GM21423 (cell line): ENCODE data around the gene RASSF7.
"Not testable (repeated sequence)": the region's sequence is repeated elsewhere in the genome, so short reads cannot be mapped to it uniquely, and the experiment has no call there.

Source experiments
- ATAC-seq: cut with Tn5 transposase; IDR thresholded peaks from one replicate; pipeline ENCODE4 v1.9.1; 2021; ENCODE audit warnings: mild to moderate bottlenecking, moderate library complexity; ENCODE audit not compliant: unreplicated experiment

Gene RASSF7, protein sequence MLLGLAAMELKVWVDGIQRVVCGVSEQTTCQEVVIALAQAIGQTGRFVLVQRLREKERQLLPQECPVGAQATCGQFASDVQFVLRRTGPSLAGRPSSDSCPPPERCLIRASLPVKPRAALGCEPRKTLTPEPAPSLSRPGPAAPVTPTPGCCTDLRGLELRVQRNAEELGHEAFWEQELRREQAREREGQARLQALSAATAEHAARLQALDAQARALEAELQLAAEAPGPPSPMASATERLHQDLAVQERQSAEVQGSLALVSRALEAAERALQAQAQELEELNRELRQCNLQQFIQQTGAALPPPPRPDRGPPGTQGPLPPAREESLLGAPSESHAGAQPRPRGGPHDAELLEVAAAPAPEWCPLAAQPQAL

DNA sequence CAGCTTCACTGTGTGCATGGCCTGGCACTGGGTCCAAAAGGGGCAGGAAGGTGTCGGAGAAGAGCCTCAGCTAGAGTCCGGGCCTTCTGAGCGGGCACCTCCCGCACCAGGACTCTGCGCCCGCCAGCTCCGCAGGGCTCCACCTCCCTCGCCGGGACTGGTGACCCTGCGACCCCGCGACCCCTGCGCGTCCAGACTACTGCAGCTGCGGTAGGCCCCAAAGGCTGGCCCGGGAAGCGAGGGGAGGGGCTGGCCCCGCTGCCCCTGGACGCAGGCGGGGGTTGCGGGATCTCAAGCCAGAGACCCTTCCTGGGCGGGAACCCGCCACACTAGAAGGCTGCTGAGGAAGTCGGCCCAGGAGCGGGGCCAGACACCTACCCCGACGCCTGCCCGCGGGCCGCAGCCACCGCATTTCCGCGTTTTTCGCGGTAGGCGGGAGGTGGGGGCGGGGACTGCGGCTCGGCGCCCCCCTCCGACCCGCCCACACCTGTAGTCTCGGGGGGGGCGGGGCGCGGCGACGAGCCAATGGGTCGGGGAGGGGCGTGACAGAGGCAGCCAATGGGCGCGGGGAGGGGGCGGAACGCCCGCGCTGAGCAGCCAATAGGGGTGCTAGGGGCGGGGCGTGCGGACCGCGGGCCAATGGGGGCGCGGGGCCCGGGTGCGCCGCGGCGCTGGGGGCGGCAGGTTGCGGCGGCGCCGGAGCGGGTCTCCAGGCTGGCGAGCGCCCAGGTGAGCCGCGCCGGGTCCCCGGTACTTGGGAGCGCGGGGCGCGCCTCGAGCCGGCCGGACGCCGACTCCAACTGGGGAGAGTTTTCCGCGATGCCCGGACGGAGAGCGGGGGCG lies at the start of gene RASSF7, which contains the start of gene LMNTD2:
Gene RASSF7 (plus strand): TSS at position 666 of the 843 bp plus-strand sequence. CDS start 799 bp downstream, outside the sequence.
Gene LMNTD2 (minus strand): TSS at position 434 of the 843 bp plus-strand sequence. CDS start 22 bp downstream, at position 412.
- ATAC-seq, result peak; percentile 78

DNA sequence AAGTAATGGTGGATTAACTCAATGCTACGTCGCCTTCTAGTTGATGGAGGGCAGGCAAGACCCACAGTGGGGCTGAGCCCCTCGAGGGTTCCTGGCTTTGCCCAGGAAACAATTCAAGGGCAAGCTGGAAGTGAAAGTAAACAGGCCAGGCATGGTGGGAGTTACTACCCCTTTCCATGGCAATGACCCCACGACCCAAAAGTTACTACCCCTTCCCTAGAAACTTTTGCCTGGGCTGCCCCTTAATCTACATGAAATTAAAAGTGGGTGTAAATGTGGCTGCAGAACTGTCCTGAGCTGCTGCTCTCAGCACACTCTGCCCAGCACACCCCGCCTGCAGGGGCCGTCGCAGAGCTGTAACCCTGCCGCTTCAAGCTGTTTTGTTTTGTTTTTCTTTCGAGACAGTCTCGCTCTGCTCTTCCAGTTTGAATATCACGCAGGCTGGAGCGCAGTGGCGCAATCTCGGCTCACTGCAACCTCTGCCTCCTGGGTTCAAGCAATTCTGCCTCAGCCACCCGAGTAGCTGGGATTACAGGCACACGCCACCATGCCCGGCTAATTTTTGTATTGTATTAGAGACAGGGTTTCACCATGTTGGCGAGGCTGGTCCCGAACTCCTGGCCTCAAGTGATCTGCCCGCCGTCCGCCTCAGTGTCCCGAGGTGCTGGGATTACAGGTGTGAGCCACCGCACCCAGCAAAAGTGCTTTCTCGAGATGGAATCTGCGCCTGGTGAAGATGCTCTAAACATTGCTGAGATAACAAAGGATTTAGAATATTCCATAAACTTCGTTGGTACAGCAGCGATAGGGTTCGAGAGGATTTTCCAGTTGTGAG lies 47.8 kb upstream of the RASSF7 start:
- no peak for ATAC-seq

DNA sequence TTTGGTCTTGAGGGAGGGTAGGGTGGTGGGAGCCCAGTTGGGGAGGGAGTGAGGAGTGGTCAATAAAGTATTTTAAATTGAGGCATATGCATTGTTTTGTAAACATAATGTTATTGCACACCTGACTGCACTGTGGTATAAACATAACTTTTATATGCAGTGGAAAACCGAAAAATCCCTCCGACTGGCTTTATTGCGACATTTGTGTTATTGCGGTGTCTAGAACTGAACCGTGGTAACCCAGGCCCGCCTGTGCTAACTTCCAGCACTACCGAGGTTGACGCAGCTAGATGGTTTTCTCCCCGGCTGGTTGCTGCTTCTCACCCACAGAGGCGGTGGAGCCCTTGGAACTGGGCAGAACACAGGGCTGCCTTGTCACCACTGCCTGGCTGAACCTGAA lies 46.2 kb upstream of the RASSF7 start:
- no peak for ATAC-seq

DNA sequence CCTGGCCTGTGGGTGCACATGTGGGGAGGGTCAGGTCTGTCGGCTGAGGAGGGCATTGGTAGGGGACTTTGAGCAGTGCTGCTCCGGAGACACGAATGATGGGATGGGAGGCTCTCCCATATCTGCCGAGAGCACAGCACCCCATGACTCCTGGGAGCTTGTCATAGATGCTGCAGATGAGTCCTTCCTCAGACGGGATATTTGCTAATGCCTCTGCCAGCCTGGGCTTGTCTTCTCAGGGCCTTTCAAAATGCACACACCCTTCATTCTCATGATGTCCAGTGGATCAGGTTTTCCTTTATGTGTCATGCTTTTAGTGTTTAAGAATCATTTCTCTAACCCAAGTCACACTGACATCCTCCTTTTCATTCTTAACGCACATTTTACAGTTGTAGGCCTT lies 45.6 kb upstream of the RASSF7 start:
- ATAC-seq, result no peak

DNA sequence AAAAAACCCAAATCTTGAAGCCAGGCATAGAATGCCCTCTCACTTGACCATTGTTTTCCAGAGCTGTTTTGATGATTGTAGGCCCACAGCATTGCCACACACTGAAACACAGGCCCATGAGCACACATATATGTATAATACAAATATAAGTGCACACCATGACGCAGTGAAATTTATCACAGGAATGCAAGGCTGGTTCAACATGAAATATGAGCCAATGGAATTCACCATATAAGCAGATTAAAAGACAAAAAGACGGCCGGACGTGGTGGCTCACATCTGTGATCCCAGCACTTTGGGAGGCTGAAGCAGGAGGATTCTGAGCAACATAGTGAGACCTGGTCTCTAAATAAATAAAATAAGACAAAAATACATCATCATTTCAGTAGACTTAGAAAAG lies 44.4 kb upstream of the RASSF7 start:
- ATAC-seq, result no peak

DNA sequence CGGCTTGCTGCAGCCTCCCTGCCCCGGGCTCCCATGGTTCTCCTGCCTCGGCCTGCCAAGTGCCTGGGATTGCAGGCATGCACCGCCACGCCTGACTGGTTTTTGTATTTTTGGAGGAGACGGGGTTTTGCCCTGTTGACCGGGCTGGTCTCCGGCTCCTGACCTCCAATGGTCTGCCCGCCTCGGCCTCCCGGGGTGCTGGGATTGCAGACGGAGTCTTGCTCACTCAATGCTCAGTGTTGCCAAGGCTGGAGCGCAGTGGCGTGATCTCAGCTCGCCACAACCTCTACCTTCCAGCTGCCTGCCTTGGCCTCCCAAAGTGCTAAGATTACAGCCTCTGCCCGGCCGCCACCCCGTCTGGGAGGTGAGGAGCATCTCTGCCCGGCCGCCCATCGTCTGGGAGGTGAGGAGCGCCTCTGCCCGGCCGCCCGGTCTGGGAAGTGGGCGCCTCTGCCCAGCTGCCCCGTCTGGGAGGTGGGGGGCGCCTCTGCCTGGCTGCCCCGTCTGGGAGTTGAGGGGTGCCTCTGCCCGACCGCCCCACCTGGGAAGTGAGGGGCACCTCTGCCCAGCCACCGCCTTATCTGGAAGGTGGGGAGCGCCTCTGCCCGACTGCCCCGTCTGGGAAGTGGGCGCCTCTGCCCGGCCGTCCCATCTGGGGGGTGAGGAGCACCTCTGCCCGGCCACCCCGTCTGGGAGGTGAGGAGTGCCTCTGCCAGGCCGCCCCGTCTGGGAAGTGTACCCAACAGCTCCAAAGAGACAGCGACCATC lies 43.7 kb upstream of the RASSF7 start:
- not testable (repeated sequence) for ATAC-seq

DNA sequence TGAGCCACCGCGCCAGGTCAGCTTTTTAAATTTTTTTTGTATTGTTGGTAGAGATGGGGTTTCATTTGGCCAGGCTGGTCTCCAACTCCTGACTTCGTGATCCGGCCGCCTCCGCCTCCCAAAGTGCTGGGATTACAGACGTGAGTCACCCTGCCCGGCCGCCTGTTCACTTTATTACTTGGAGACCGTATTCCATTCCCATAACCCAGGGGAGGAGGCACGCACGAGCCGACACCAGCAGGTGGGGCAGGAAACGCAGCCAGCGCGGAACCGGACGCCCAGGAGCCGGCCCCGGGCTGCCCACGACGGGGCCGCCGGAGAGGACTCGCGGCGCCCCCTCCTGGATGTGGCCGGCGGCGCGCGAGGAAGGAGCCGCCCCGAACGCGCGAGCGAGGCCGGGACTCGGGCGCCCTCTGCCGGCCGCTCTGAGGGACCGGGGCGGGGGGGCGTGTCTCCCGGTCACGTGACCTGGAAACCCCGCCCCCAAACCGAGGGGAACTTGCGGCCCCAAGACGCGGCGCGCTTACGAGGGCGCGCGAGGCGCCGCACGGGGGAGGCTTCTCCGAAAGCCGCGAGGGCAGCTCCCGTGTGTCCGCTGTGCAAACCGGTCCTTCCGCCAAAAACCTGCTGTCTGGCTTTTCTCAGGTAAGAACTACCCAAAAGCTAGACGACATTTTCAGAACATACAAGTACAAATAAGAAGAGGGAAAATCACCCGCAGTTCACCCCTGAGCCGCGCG lies 42.1 kb upstream of the RASSF7 start:
- peak; percentile 95 for ATAC-seq

DNA sequence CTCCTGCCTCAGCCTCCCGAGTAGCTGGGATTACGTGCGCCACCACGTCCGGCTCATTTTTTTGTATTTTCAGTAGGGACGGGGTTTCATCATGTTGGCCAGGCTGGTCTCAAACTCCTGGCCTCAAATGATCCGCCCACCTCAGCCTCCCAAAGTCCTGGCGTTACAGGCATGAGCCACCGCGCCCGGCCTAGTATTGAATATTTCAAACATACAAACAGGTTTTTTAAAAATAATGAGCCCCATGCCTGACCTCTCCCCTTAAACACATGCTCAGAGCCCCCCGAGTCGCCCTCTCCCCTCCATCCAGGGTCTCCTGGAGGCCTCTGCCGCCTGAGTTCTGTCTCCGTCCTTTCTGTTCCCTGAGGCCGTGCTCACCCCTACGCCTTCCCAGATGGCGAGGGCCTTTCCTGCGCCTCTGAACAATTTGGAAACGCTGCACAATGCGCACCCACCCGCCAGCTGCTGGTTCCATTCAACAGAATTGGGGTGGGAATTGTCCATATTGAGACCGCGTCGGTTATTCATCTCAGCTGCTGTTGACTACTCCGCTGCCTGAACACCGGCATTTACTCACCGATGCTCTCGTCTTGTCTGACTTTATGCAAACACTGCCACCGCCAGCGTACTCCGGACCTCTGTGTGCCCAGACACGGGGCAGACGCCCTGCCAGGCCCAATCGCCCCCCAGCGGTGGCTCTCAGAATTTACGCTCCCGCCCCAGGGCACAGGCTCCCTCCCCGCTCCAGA lies 40.2 kb upstream of the RASSF7 start:
- ATAC-seq, result no peak

DNA sequence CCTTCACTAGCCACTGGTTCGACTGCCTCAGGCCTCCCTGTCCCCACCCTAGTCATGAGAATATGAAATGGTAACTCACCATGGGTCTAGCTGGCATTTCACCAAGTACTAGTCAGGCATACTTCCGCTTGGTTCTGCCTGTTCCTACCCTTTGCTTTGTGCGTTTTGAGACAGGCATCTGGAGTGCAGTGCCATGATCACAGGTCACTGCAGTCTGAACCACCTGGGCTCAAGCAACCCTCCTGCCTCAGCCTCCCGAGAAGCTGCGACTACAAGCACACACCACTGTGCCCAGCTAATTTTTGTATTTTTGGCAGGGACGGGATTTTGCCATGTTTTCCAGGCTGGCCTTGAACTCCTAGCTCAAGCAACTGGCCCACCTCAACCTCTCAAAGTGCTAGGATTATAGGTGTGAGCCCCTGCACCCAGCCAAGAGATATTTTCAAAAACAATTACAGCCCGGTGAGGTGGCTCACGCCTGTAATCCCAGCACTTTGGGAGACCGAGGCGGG lies 39.5 kb upstream of the RASSF7 start:
- ATAC-seq, result no peak

DNA sequence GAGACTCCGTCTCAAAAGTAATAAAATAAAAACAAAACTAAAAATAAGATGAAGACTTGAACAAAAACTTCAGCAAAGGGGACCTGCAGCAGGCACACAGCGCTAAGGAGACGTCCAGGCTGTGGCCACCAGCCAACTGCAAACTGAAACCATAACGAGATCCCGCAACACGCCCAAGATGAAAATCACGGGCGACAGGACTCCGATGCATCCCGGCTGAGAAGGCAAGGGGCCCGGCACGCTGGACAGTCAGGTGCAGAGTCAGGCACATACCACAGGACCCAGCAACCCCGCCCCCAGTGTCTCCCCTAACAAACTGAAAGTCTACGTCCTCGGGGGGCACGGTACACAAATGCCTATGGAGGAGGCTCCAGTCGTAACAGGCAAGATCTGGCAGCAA lies 34.6 kb upstream of the RASSF7 start:
- no peak for ATAC-seq

DNA sequence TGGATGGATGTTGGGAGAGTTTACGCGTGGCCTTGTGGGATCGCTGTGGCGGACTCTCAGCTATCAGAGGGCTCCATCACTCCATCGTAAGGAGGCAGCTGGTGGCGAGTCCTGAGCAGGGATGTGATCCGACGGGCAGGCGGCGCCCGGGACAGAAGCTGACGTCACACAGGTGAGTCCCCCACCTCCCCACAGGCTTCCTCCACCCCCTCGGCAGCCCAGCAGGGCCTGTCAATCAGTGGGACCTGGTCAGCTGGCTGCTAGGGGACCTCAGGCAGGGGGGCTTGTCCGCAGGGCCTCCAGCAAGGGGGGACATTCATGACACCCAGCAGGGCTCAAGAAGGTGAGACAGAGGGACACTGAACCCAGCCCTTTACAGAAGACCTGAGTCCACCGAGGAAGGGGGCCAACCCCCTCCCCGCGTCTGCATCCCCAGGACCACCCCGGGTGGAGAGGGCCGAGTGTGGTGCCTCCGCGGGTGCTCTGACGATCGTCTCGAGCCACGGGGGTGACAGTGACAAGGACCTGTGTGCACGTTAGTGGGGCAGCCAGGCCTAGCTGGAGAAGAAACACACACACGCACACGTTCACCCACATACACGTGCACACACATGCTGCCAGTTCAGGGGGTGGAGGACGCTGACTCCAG lies 32.5 kb upstream of the RASSF7 start:
- no peak for ATAC-seq

DNA sequence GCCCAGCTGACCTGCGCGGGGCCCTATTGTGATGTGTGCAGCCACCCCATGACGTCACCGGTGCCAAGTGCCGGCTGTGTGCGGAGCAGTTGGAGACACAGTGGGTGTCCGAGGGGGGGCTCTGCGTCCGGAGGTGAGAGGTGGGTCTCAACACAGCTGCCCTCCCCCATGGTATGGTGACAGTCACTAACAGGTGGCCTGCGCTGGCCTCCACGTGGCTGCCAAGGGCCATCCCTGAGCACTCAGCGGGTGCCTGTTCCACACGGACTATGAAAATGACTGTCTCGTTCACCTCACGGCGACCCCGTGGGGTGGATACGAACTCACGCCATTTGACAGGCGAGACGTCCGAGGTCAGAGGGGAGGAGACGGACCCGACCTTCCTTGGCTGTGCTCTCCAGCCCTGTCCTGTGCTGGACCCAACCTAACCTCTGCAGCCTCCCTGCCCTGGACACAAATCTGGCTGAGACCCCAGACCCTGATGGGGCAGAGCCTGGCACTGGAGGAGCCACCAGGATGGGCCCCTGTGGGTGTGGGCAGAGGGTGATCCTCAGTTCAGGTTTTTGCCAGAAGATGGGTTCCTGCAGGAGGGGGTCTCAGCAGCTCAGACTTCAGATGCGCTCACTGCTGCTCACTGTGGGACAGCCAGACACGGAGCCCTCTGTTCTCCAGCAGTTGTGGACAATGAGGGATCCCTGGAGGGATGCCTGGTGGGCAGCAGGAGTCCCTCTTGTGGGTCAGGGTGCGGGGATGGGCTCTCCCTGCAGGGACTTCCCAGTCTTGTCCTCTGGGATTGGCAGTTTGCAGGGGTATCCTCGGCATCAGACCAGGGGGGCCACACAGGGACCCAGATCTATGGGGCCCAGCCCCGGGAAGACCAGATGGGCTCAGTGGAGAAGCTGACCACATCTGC lies 31.7 kb upstream of the RASSF7 start:
- ATAC-seq, result no peak

DNA sequence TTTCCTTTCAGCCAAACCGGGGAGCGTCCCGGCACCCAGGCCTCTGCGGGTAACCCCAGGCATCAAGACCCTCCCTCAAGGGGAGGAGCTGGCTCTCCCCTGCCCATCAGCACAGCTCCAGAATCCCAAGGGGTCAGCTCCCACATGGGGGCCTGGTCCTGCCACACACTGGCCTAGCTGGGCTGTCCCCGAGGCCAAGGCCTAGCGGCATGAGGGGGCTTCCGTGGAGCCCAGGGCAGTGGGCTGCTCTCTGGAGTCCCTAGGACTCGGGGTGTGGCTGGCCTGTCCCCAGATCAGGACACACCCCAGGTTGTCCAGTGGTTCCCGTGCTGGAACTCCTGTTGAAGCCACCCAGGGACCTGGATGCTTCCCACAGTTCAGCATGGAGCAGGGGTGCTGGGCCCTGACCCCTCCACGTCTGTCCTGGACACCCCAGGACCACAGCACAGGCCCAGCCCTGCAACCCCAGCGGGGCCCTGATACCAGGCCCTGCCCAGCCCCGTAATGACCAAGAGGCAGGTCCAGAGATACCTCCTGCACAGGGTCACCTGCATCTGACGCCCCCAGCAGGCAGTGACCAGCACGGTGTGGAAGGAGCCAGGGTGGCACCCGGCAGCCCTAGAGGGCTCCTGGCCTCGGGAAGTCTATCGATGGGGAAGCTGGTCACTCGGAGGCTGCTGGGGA lies 30.9 kb upstream of the RASSF7 start:
- no peak for ATAC-seq

DNA sequence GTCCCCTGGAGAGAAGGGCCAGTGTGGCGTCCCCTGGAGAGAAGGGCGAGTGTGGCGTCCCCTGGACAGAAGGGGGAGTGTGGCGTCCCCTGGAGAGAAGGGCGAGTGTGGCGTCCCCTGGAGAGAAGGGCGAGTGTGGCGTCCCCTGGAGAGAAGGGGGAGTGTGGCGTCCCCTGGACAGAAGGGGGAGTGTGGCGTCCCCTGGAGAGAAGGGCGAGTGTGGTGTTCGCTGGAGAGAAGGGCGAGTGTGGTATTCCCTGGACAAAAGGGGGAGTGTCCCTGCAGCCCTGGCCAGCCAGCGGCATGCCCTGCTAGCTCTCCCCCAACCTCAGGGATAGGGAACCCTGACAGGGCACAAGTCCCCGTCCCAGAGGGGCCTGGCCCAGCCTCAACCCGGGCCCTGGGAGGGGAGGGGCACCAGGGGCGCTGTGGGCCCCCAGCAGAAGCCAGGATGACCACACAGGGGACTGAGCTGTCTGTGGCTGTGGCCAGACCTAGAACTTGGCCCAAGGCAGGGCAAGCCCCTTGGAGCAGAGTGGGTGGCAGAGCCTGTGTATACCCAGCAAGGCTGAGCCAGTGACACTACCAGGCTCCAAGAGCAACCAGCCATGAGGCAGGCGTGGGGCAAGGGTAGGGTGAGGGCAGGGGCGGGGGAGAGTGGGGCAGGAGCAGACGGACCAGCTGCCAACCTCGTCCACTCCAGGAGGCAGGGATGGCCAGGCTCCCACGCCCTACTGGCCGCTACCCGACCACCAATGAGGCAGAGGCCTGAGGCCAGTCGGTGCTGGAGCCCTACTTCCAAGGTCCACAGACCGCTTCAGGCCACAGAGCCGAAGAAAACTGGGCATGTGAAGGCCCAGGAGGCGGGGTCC lies 29.6 kb upstream of the RASSF7 start:
- no peak for ATAC-seq

DNA sequence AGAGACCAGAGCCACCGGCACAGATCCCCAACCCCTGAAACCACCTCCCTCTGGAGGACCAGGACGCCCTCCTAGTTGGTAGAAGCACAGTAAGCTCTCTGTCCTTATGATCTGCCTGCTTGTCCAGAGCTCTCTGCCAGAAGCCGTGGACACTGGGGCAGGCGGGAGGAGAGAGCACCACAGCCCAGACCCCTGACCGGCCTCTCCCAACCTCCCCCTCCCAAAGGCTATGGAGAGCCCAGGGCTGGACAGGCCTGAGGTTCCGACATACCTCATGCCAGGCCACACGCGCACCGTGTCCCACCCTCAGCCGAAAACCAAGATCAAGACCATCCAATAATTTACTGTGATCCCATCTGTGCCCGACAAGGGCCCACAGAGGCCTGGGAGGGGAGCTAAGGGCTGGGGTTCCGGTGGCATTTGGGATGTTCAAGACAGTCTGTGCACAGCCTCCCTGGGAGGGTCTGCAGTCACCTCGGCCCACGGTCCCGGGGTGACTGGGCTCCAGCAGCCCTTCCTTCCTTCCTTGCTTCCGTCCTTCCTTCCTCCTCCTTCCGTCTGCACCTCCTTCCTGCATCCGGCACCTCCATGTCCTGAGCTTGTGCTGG lies 28.7 kb upstream of the RASSF7 start:
- ATAC-seq, result no peak
